T-helper 2 cell treated with Interferon-gamma antibody and Interleukin-4, amounts not matched to agents 5 μg/mL and 100 μg/mL, for 36 hours (primary cell): Measurements from ENCODE around the gene IL27RA.
A peak's percentile ranks its signal among the peaks of the same experiment; 100 is the strongest.

Experiments
- DNase-seq: peaks from one replicate; pipeline ENCODE4 v3.0.0; 2021; ENCODE audit warnings: low spot score
- H3K27ac Mint-ChIP-seq: one replicate; pipeline ENCODE4 v1.8.0; 2021; ENCODE audit warnings: mild to moderate bottlenecking, mixed read lengths
- H3K27me3 Mint-ChIP-seq: one replicate; pipeline ENCODE4 v1.8.0; 2021; ENCODE audit warnings: low read depth, mixed read lengths
- H3K36me3 Mint-ChIP-seq: one replicate; pipeline ENCODE4 v1.8.0; 2021; ENCODE audit warnings: low read depth, mixed read lengths
- H3K4me1 Mint-ChIP-seq: one replicate; pipeline ENCODE4 v1.8.0; 2021; ENCODE audit warnings: low read depth, mixed read lengths
- H3K4me3 Mint-ChIP-seq: one replicate; pipeline ENCODE4 v1.8.0; 2022; ENCODE audit warnings: mild to moderate bottlenecking, moderate library complexity, mixed read lengths
- H3K9me3 Mint-ChIP-seq: one replicate; pipeline ENCODE4 v1.8.0; 2021; ENCODE audit warnings: mixed read lengths

IL27RA gene

DNA sequence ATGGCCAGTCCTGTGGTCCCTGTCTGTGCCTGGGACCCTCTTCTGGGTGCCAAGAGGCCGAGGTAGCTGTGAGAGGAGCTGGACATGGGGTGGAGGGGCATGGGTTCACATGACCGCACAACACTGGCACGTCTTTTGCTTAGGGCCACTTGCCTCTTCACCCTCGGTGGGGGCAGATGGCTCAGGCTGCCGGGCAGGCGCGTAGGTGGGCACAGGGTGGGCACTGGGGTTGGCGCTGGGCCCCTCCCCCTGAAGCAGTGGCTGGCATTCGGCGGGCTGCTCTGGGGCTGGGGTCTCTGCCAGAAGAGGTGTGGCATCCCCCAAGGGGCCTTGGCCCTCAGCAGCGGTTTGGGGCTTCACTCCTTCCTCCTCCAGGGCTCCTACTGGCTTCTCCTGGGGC, 21.9 kb downstream of the IL27RA start:
- Mint-ChIP-seq H3K9me3 (no peaks in the 10 kb centered on the region), H3K36me3 (peaks cover 42% of the 10 kb centered on the region), H3K27me3 (peaks cover 16% of the 10 kb centered on the region), H3K27ac (no peak overlapping the region), H3K4me1 (peaks cover 12% of the 10 kb centered on the region), H3K4me3 (no peak overlapping the region)
- DNase-seq, result no peak

DNA sequence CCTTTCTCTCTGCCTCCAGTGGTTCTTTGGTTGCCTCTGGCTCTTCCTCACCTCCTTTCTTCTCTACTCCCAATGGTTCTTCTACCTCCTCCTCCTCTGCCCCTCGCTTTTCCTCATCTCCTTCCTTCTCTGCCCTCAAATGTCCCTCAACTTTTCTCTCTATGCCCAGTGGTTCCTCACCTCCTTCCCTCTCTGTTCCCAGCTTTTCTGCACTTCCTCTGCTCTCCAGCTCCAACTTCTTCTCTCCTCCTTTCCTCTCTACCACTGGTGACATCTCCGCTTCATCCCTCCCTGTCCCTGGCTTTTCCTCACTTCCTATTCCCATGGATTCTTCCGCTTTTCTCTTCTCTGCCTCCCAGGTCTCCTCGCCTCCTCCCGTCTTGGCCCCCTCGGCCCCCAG, 22.5 kb downstream of the IL27RA start:
- H3K27me3 Mint-ChIP-seq, result peaks cover 22% of the 10 kb centered on the region

DNA sequence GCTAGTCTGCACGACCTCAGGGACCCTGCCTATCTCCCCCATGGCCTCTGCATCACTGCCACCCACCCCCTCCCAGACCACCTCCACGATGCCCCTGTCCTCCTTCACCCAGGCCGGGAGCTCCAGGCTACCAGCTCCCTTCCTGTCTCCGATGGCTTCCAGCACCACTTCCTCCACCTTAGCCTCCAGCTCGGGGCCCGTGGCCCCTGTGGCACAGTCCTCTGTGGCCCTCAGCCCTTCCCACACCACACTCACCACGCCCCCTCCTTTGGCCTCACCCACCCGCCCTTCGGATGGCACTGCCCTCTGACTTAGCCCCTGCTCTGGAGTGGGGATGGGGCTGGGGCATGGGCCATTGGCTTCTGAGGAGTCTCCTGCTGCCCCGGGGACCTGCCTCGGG, 23.2 kb downstream of the IL27RA start:
- Mint-ChIP-seq H3K4me1 (peaks cover 15% of the 10 kb centered on the region), H3K9me3 (no peaks in the 10 kb centered on the region), H3K27me3 (peaks cover 25% of the 10 kb centered on the region), H3K27ac (no peak overlapping the region), H3K36me3 (peaks cover 33% of the 10 kb centered on the region), H3K4me3 (no peak overlapping the region)
- no peak for DNase-seq

More for the DNA sequence above, 22.5 kb downstream of the IL27RA start:
- Mint-ChIP-seq H3K27ac (peak overlapping the region; percentile 27), H3K36me3 (peaks cover 37% of the 10 kb centered on the region), H3K9me3 (no peaks in the 10 kb centered on the region), H3K4me1 (peaks cover 15% of the 10 kb centered on the region), H3K4me3 (no peak overlapping the region)
- DNase-seq, result no peak

DNA sequence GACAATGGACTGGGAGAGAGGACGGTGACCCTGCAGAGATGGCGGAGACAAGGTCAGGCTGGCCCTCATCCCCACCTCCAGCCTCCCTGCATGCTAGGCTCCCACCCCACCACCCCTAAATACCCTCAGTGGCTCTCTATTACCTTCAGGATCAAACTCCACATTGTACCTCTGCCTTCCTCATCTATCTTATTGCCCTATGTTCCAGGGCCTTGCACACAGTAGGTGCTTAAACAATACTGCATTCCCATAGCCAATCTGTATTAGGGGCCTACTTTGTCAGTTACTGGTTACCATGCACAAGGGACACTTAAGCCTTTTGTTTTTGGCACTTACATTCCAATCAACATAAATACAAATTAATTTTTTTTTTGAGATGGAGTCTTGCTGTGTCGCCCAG, 23.8 kb downstream of the IL27RA start:
- Mint-ChIP-seq H3K27me3 (peaks cover 28% of the 10 kb centered on the region), H3K4me1 (peaks cover 15% of the 10 kb centered on the region), H3K4me3 (no peak overlapping the region), H3K9me3 (no peaks in the 10 kb centered on the region), H3K27ac (no peak overlapping the region), H3K36me3 (peaks cover 28% of the 10 kb centered on the region)
- no peak for DNase-seq

DNA sequence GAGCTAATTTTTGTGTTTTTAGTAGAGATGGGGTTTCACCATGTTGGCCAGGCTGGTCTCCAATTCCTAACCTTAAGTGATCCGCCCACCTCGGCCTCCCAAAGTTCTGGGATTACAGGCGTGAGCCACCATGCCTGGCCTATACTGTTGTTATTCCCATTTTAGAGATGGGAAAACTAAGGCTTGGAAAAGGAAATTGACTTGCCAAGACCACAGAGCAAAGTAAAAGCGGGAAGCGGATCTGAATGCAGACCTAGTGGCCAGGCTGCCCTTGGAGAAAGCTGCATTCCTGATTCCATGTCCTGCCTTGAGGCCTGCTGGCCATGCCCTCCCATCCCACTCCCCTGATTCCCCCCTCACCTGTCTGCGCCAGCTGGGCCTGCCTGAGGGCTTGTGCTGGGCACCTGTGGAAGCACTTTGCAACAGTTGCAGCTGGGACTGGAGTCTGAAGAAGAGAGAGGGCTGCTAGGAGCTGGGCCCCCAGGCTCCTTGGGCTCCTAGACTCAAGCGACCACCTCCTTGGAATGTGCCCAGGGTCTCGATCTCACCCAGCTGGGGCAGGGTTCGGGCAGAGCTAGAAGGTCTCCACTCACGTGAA, 24.6 kb downstream of the IL27RA start:
- H3K4me3 Mint-ChIP-seq, result no peak overlapping the region
- H3K9me3 Mint-ChIP-seq, result no peaks in the 10 kb centered on the region
- peaks cover 30% of the 10 kb centered on the region for H3K27me3 Mint-ChIP-seq
- H3K36me3 Mint-ChIP-seq, result peaks cover 22% of the 10 kb centered on the region
- no peak for DNase-seq
- H3K27ac Mint-ChIP-seq, result no peak overlapping the region
- peaks cover 15% of the 10 kb centered on the region for H3K4me1 Mint-ChIP-seq

DNA sequence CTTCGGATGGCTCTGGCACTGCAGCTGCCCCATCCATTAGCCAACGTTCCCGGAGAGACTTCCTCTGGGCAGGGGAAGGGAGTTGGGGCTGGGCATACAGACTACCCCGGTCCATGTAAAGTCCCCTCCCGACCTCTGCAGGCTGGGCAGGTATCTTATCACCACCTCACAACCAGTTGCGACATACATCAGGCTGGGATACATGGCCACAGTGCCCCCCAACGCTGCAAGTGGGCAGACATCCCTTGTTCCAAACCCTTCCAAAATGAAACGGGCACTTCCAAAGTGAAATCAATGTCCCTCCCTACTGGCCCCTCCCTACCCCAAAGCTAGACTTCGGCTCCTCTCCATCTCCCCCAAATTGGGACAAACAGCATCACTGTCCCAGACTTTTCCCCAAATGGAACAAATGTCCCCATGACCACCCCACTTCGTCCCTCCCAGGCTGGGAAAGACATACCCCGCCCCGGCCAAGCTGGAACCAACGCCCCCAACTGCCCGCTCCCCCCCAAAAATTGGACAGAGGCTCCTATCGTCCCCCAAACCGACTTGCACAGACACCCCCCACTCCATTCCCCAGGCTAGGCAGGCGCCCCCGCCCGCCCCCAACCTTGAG, 25.3 kb downstream of the IL27RA start:
- DNase-seq, result no peak
- Mint-ChIP-seq H3K4me1 (peaks cover 15% of the 10 kb centered on the region), H3K9me3 (no peaks in the 10 kb centered on the region), H3K27me3 (peaks cover 33% of the 10 kb centered on the region), H3K4me3 (peak overlapping the region; percentile 57), H3K36me3 (peaks cover 18% of the 10 kb centered on the region), H3K27ac (no peak overlapping the region)

DNA sequence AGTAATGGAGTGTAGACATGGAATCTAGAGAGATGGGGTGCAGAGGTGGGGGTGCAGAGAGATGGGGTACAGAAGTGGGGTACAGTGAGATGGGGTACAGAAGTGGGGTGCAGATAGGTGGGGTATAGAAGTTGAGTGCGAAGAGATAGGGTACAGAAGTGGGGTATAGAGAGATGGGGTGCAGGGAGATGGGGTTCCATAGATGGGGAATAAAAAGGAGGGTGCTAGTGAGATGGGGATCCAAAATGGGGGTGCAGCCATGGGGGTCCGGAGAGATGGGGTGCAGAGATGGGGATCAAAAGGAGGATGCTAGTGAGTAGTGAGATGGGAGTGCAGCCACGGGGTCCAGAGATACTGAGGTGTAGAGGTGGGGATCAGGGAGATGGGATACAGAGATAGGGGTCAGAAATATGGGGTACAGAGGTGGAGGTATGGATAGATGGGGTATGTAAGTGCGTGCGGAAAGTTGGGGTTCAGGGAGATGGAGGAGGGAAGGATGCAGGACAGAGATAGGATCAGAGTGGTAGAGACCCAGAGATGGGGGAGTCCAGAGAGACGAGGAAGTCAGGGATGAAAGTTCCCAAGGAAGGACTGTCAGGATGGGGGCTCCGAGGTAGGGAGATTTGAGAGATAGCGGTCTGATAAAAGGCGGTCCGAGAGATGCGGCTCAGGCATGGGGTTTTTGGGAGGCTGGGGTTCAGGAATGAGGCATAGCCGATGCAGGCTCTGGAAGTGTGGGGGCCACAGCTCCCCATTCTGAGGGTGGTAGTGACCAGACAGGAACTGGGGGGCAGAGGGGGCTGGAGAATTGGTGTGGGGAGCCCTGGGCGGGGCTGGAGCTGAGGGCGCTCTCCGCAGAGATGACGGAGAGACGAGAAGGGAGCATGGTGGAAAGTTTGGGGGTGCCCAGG, 26.9 kb downstream of the IL27RA start:
- Mint-ChIP-seq H3K27me3 (peaks cover 33% of the 10 kb centered on the region), H3K4me3 (peak overlapping the region; percentile 76), H3K9me3 (no peaks in the 10 kb centered on the region), H3K36me3 (peaks cover 7% of the 10 kb centered on the region), H3K27ac (no peak overlapping the region), H3K4me1 (peaks cover 15% of the 10 kb centered on the region)
- DNase-seq, result no peak

DNA sequence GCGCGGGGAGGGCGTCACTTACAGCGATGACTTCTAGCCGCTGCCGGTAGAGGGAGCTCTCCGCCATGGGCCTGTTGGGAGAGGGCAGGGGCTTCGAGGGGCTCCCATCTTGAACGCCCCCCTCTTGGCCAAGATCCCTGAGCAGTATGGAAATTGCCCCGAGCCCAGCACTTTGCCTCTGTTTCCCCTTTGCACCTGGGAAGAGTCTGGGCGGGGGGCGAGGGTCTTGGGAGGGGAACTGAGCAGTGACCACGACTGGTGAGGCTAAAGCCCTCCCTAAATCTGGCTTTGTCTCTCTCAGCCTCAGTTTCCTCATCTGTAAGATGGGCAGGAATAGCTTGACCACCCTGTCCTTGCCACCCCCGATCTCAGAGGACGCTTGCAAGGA, 27.5 kb downstream of the IL27RA start:
- Mint-ChIP-seq H3K27me3 (peaks cover 33% of the 10 kb centered on the region), H3K9me3 (no peaks in the 10 kb centered on the region), H3K4me3 (peak overlapping the region; percentile 76), H3K27ac (no peak overlapping the region), H3K4me1 (peaks cover 15% of the 10 kb centered on the region), H3K36me3 (peaks cover 3% of the 10 kb centered on the region)
- peak; percentile 42 for DNase-seq

DNA sequence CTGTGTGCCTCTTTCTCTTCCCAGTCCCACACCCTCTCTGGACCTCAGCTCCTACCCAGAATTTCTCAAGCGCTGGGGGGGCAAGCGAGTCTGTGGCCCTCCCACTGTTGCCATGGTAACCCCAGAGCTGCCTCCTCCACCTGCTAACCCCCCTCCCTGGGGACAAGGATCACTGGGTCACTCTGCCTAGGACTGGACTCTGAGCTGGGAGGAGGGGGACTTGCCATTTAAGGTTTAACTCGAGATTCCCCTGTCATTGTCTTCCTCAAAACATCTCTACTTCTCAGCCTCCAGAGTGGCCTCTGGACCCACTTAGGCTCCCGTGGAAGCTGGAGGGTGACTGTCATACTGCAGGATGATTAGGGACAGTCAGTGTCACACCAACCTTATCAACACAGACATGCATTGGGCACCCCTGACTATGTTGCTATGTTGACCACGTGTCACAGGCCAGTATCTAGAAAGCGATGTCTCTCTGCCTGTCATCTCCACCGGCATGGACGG, 28.1 kb downstream of the IL27RA start:
- no peaks in the 10 kb centered on the region for H3K36me3 Mint-ChIP-seq
- H3K4me3 Mint-ChIP-seq, result no peak overlapping the region
- H3K27ac Mint-ChIP-seq, result no peak overlapping the region
- peaks cover 33% of the 10 kb centered on the region for H3K27me3 Mint-ChIP-seq
- DNase-seq, result no peak
- peaks cover 15% of the 10 kb centered on the region for H3K4me1 Mint-ChIP-seq
- H3K9me3 Mint-ChIP-seq, result no peaks in the 10 kb centered on the region

DNA sequence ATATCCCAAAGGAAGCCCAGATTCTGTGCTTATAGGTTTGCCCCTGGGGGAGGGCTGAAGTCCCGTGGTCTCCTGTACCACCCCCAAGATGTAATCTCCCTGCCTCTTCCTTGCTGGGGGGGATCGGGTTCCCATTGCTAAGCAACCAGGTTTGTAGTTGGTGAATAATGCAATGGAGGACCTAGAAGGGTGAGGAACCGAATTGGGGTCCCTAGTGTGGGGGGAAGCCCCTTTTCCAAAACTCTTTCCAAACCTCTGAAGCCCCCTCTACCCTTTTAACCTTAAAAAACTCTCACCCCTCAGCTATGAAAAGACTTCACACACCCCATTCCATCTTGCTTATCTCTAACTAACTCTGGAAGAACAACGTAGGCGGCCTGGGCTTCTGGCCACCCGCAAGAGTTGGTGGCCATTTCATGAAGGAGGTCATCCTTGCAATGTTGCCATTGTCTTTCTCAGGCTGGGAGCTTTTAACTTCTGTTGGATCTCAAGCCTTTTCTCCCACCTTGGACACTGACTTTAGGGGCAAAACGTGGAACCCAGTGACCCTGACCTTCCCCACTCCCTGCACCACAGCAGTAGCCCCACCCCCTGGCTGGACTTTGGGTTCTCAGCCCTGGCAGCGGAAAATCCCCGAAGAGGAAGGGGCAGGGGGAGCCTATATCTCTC, 29.7 kb downstream of the IL27RA start:
- H3K27ac Mint-ChIP-seq, result no peak overlapping the region
- DNase-seq, result no peak
- H3K36me3 Mint-ChIP-seq, result no peaks in the 10 kb centered on the region
- H3K4me1 Mint-ChIP-seq, result peaks cover 15% of the 10 kb centered on the region
- no peak overlapping the region for H3K4me3 Mint-ChIP-seq
- H3K9me3 Mint-ChIP-seq, result no peaks in the 10 kb centered on the region
- H3K27me3 Mint-ChIP-seq, result peaks cover 31% of the 10 kb centered on the region

DNA sequence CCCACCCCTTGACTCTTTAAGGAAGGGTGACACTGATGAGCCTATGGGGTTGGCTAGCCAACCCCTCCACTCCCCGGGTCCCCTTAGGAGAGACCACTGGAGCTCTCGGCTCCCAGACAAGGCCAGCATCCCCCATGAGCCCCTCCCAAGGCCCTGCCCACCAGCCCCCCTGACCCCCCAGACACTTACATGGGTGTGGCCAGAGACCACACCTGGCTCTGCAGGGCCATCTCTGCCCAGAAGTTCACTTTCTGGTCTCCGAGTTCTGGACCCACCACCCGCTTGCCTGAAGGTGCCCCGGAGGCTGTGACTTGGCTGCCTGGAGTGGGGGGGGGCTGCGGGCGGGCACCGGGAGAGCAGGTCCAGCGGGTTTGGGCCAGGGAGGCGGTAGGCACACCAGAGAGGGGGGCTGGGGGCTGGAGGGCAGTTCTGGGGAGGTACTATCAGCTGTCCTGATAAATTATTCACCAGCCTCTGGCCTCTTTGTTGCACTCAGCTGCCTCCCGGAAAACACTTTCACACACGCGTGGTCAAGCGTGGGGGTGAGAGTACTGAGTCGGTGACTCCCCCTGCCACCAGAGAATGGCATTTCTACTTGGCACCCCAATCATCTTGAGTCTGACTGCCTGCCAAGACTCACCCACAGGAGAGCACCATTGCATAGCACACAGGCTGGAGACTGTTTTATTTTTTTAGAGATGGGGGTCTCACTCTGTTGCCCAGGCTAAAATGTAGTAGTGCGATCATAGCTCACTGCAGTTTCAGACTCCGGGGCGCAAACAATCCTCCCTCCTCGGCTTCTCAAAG, 30.4 kb downstream of the IL27RA start, which contains the start of gene PALM3:
Gene PALM3 (minus strand): TSS at position 326 of the 807 bp plus-strand sequence. CDS start 96 bp downstream, at position 230.
- peaks cover 29% of the 10 kb centered on the region for H3K27me3 Mint-ChIP-seq
- H3K4me3 Mint-ChIP-seq, result no peak within 1 kb of the TSS
- no peaks in the 10 kb centered on the region for H3K36me3 Mint-ChIP-seq
- no peak for DNase-seq
- H3K27ac Mint-ChIP-seq, result no peak within 1 kb of the TSS
- no peaks in the 10 kb centered on the region for H3K9me3 Mint-ChIP-seq
- H3K4me1 Mint-ChIP-seq, result peaks cover 14% of the 10 kb centered on the region

DNA sequence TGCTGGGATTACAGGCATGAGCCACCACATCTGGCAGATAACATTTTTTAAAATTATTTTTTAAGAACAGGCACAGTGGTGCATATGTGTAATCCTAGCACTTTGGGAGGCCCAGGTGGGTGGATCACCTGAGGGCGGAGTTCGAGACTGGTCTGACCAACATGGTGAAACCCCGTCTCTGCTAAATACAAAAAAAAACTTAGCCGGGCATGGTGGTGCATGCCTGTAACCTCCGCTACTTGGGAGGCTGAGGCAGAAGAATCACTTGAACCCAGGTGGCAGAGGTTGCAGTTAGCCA, 30.9 kb downstream of the IL27RA start:
- Mint-ChIP-seq H3K36me3 (no peaks in the 10 kb centered on the region), H3K27me3 (peaks cover 27% of the 10 kb centered on the region), H3K4me1 (peaks cover 14% of the 10 kb centered on the region), H3K27ac (no peak overlapping the region), H3K4me3 (no peak overlapping the region), H3K9me3 (no peaks in the 10 kb centered on the region)
- DNase-seq, result no peak

DNA sequence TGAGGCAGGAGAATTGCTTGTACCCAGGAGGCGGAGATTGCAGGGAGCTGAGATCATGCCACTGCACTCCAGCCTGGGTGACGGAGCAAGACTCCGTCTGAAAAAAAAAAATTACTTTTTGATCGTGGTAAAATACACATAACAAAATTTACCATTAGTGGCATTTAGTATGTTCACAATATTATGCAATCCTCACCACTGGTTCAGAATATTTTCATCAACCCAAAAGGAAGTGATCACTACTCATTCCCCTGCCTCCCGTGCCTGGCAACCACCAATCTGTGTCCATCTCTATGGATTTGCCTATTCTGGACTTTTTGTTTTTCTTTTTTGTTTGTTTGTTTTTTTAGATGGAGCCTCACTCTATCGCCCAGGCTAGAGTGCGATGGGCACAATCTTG, 31.5 kb downstream of the IL27RA start:
- peaks cover 8% of the 10 kb centered on the region for H3K4me1 Mint-ChIP-seq
- H3K36me3 Mint-ChIP-seq, result no peaks in the 10 kb centered on the region
- H3K27ac Mint-ChIP-seq, result no peak overlapping the region
- no peak overlapping the region for H3K4me3 Mint-ChIP-seq
- DNase-seq, result no peak
- no peaks in the 10 kb centered on the region for H3K9me3 Mint-ChIP-seq
- peaks cover 22% of the 10 kb centered on the region for H3K27me3 Mint-ChIP-seq
